Stimulated activated CD4-positive, alpha-beta T cell treated with anti-CD3 and anti-CD28 coated beads, Interleukin-2, amount 100 ng/mL, for 4 hours (primary cell): ENCODE measurements around the gene C20orf204.

Experiments
- DNase-seq: peaks from one replicate; pipeline ENCODE4 v3.0.0-alpha.2; 2020; ENCODE audit warnings: low read depth

The C20orf204 gene

DNA sequence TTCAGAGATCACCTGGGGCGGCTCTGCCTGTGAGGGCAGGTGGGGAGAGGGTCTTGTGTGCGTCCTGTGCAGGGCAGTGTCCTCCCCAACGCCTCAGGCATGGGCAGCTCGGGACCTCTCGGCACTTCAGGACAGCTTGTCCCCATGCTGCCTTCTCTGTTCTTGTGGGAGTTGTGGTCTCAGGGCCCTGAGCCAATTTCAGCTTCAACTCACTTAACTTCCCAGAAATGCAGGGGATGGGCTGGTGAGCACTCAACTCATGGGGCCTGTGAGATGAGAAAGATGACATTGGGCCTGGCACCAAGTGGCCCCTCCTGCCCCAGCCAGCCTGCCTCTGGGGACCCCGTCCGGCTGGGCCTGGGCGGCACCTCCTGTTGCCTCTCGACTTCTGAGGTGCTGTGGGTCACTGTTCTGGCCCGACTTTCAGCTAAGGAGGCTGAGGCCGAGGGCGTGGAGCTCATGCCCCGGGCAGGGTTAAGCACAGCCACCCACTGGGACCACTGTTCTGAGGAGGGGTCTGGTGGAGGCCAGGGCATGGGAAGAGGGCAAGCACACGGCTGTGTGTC lies 36.6 kb downstream of the C20orf204 start:
- no peak for DNase-seq

DNA sequence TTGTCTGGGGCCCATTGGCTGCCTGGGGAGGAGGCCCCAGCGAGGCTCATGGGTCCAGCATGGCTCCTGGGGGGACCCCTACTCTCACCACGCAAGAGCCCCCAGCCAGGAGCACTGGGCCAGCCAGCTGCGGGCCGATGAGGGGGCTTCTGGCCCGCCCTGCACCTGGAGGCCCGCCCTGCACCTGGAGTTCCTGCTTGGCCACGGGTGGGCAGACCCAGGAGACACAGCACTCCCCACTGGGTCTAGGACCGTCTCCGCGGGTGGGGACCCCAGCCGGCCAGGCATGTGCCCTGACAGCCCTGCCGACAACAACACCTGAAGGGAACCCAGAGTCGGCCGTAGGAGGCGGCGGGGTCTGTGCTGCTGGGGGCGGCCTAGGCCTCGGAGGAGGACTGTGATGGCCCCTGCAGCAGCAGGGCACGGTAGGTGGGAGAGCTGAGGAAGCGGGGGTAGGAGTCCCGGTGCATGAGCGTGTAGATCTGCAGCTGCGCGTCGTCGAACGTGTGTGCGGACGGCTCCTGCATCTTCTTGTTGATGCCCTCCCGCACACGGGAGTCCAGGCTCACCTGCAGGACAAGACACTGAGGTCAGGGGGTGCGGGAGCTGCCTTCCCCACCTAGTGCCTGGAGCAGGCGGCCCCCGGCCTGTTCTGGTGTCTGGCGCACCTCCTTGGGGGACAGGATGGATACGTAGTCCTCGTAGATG lies 37.6 kb downstream of the C20orf204 start:
- no peak for DNase-seq

DNA sequence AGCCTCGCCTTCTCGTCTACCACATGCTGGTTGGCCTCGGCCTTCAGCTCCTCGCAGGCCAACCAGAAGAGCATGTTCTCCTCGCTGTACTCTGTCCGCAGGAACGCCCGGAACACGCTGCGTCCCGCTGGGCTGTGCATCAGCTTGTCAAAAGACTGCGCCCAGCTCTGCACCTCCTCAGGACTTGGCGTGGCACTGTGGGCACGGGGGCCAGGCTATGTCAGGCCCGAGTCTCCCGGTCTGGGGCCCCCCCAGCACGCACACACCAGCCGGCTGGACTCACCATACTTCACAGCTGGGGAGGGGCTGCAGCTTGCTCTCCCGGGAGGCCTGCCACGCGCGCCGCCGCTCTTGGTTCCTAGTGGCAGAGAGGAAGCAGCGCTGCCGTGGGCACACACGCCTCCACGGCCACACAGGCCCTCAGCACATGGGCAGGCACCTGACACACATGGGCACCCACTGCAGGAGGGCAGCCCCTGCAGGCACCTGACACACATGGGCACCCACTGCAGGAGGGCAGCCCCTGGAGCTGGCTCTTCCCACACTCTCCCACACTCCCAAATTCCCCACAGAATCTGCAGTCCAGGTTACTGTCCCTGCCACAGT lies 38.3 kb downstream of the C20orf204 start:
- no peak for DNase-seq

DNA sequence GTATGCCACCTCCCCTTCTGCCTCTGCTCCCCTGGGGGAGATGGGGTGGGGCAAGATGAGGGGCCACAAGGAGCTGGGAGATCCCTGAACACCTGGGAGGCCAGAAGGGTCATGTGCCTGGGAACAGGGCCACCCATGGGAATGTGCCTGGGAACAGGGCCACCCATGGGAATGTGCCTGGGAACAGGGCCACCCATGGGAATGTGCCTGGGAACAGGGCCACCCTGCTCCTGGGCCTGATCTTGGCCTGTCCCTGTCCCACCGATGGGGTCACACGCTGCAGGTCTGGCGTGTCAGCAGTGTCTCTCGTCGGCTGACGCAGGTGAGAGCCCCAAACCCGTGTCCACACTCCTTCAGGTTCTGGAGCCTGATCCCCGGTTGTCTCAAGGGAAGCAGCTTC lies 39.0 kb downstream of the C20orf204 start:
- no peak for DNase-seq

DNA sequence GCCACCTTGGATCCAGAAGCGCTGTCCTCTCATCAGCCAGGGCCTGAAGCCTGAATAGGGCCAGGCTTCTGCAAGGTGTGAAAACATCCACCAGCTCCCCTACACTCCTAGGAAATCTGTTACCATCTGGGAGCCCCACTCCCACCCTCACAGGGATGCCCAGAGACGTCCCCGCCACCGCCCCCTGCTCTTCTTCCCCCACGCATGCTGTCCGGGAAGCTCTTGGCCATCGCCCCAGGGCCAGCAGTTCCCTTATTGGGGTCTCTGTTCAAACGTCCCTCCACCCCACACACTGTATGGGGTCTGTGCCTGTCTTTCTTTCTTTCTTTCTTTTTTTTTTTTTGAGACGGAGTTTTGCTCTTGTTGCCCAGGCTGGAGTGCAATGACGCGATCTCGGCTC lies 39.6 kb downstream of the C20orf204 start:
- DNase-seq: no peak

DNA sequence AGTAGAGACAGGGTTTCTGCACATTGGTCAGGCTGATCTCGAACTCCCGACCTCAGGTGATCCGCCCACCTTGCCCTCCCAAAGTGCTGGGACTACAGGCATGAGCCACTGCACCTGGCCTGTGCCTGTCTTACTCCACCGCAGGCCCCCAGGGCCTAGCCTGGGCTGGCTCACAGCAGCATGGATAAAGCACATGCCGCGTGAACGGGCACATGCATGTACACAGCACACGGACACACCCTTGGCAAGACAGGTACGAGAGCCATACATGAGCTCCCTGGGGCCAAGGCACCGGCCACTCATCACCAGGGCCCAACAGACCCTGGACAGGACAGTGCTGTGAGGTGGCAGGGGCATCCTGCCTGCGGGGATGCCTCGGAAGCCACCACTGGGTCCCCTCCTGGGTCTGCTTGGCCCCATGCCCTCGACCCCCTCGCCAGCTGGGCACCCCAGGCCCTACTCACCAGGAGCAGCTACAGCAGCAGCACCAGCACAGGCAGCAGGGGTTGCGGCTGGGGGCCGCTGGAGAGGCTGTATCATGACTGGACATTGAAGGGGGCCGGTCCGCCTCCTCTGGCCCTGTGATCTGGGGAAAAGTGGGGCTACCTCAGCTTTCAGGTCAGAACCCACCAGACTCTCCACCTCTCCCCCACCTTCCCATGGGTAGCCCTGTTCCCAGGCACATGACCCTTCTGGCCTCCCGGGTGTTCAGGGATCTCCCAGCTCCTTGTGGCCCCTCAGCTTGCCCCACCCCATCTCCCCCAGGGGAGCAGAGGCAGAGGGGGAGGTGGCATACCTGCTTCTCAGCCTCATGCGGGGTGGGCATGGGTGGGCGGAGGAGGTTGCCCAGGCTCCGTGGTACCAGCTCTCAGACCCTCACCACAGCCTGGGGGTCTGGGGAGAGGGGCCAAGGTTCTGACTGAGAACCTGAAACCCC lies 40.3 kb downstream of the C20orf204 start:
- DNase-seq: no peak

DNA sequence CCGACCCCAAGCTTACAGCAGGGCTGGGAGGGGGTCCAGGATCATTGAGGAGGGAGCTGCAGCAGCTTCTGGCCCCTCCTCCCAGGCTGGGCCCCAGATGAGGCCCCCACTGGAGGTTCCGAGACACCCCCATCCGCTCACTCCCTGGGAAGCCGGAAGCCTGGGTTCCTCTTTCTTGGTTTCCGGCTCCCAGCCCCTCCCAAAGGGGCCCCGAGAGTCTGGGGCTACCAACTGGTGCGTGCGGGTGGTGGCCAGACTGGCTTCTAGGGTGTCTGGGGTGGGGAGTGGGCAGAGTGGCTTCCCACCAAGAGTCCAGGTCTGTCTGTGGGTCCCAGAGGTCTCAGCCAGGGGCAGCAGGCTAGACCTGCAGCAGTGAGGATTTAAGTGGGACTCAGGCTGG lies 41.1 kb downstream of the C20orf204 start:
- DNase-seq: no peak

DNA sequence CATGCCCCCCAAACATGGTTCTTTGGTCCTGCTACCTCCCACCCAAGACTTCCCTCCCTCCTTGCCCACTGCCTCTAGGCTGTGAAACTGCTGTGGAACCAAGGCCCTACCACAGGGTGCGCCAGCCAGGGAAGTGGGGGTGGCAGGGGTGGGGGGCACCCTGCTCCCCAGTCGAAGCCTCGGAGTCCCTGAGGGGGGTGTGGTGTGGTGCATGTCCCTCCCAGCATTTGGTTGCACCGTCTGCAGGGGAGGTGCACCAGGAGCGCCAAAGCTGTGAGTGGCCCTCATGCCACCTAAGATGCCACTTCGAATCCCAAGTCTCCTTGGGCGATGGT lies 41.5 kb downstream of the C20orf204 start:
- DNase-seq: no peak

DNA sequence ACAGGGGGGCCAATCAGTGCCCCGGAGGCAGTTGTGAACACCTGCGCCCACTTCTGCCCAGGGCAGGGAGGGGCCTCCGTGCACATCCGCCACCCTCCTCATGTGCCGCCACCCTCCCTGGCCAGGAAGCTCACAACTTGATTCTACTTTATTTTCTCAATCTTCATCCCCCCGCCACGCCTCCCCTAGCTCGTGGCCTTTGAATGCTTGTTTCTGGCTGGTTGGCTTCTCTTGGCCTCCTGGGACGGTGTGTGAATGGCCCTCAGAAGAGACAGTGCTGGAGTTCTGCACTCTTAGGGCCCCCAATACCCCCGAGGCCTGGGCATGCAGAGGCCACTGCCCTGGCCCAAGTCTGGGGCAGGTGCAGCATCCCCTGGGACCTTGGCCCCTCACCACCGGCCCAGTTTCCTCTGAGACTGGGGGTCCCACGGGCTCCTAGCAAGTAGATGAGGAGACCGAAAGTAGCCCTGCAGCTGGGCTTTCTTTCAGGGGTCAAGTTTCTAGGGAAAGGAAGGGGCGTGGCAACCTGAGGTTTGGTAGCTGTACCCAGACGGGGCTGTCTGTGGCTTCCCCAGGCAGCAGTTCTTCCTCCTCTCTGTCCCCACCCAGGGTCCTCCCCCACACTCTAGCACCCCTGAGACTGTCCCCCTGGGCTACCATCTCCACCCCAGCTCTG lies 42.0 kb downstream of the C20orf204 start:
- DNase-seq: no peak

DNA sequence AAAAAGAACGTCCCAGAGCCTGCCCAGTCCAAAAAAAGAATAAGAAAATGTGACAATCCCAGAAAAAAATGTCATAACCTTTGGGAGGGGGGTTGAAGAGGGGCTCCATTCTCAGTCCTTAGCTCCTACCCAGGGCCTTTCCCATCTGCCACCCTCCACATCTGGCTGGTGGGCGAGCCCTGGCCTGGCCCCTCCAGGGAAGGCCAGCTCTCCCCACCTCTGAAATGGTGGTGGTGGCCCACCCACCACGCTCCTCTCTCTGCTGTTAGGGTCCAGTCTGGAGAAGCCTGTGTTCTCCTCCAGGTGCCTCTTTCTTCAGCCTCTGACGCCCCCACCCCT lies 42.9 kb downstream of the C20orf204 start:
- DNase-seq: no peak

DNA sequence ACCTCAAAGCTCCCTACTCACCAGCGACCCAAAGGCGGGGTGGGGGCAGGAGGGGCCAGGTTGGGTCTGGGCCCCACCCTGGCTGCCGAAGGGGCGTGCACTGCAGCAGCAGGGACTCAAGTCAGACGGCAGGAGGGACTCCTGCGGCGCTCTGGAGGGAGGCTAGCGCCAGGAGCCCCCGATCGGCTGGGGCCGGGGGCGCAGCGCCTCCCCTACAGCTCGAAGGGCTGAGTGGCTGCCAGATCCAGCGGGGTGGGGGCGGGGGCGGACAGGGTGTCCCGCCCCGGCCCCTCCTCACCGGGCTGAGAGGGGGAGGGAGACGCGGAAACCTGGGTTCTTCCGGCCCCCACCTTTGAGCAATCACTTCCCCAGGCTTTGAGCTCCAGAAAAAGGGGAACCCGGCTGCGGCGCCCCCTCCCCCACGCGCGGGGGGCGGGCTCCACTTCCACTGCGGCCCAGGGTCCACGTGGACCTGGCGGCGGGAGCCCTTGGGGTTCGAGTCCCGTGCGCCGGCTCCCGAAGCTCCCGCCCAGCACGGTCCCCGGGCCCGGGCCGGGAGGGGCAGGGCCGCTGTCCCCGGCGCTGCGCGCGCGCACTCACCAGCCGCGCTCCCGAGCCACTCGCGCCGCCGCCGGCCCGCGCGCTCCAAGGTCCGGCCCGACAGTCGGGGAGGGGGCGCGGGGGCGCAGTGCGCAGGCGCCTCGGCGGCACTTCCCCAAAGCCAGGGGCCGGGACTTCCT lies 43.5 kb downstream of the C20orf204 start, which contains the start of gene RGS19:
RGS19 (minus strand) TSS at position 246 of the 740 bp plus-strand sequence. CDS start 2,632 bp downstream, outside the sequence.
- peak; percentile 56 for DNase-seq

DNA sequence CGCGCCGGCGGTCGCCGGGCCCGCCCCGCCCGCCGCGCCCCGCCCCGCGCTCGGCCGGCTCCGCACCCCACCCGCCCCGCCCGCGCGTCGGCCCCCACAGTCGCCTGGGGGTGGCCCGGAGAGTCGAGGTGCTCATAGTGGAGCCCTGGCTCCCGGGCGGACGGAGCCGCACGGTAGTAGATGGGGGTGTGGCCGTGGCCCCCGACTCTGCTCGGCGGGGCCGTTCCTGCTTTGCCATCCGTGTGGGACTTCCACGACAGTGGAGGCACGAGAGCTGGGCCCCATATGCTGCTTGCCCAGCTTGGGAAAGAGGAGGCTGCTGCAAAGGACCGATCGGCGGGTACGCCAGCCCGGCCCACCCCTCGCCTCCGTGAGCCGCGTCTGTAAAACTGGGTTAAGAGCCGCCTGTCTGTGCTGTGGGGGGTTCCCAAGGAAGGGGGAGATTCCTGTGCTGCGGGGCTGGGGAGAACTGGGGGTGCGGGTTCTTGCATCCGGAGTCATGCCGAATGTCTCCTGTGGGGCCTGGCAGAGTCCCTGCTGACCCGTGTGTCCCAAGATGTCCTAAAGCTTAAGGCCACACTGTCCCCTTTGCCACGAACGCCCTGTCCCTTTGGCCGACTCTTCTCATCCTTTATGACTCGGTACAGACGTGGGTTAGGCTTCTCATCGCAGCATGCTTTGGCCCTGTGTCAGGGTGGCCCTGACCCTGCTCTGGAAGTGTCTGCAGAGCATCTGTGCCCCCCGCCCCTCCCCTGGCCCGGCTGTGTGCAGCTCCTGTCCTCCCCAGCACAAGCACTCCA lies 44.2 kb downstream of the C20orf204 start, which contains the start of gene OPRL1:
OPRL1 (plus strand) TSS at position 70 of the 800 bp plus-strand sequence. CDS start 12,639 bp downstream, outside the sequence.
- no peak for DNase-seq

DNA sequence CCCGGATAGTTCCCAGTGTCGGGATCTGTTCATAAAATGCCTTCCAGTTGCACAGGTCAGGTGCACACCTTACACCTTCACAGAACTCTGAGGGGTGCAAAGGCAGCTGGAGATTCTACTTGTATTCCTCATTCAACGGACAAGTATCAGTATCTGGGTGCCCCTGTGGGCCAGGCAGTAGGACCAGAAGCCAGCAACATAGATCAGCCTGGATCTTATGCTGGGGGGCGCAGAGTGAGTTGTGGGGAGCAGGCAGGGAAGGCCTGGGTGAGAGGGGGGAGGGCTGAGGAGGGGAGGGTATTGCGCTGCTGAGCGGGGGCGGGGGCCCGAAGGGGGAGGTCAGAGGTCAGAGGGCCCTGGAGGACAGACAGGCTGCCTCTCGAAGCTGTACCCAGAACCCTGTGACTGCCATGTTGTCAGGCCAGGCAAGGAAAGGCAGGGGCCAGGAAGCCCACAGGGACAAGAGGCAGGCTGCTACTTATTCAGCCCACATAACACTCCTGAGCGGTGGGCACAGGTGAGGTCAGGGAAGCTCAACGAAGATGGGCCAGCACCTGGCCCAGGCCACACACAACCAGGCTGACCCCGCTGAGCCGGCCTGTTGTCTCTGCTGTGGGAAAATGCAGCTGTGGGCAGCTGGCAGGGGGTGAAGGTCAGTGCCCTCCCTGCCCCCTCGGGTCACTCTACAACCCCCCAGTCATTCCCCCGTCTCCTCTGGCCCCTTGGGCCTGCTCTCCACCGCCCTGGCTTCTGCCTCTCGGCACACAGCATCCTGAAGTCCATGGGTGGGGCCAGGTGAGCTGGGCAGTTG lies 45.0 kb downstream of the C20orf204 start:
- DNase-seq: no peak

DNA sequence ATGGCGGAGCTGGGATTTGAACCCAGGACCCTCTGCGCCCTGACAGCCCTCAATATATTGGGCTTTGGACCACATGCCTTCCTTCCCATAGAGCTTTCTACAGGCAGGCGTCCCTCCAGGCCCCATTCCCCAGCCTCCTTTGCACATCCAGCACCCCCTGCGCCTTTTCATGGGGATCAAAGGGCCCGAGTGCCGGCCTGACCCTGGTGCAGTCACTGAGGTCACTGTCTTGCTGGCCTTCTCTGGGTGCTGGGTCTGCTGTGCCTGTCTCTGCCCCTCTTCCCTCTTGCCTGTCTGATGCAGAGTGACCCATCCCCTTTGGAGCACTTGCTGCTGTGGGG lies 45.6 kb downstream of the C20orf204 start:
- DNase-seq: no peak

DNA sequence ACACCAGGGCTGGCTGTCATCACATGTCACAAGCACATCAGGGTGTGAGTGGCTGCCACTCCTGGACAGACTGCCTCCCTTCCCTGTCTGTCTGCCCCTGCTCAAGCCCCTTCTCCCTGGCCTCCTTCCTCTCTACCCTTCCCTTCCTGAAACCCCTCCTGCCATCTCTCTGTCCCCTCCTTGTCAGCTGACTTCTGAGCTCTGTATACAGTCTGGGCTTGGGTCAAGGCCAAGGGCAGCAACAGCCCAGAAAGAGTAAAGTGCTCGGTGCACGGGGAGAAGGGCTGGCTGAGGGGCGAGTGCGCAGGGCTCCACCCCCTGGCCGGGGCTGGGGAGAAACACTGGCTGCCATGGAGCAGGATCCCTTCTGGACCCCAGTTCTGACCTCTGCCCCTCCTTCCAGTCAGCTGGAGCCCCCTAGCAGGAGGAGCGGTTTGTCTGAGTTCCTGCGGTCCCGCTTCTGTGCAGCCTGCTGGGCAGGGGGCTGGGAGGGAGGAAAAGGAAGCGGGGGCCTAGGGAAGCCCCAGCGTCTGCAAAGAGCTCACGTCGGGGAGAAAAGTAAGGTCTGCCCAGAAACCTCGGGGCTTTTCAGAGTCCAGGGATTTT lies 46.2 kb downstream of the C20orf204 start:
- no peak for DNase-seq

DNA sequence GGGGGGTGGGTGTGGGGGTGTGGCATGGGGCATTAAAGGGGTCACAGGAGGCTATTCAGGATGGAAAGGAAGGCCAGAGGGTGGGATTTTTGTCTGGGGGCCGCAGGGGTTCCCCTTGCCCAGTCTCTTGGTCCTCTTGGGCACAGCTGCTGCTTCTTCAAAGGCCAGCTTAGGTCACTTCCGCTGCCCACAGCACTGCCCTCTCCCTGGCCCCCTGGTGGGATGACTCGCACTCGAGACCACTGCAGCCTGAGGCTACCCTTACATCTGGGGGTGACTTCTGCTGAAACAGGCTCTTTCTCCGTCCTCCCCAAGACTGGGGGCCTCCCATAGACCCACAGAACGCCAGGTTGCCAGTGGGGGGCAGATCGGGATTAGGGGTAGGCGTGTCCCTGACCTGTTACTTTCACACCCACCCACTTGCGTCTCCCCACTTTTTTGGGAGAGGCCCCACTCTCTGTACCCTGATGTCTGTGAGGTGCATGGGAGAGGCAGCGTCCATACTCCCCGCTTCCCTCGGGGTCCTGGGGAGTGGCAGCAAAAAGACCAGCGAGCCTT lies 46.9 kb downstream of the C20orf204 start:
- no peak for DNase-seq

DNA sequence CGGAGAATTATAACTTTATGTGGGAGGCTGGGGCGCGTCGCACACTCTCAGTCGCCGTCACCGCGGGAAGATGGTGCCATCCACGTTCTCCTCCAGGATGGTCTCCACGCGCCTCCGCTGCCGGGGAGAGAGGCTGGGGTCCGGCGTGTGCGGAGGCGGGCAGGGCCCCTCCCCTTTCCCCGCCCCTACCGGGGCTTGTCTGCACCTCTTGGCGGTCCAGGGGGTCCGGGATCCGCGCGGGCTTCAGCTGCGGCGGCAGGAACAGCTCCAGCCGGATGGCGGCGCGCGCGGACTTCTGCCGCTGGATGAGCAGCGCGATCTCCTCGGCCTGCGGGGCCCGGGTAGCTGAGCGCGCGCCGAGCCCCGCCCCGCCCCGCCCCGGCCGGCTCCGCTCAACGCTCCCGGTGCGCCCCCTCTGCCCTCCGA lies 47.4 kb downstream of the C20orf204 start:
- peak; percentile 45 for DNase-seq

DNA sequence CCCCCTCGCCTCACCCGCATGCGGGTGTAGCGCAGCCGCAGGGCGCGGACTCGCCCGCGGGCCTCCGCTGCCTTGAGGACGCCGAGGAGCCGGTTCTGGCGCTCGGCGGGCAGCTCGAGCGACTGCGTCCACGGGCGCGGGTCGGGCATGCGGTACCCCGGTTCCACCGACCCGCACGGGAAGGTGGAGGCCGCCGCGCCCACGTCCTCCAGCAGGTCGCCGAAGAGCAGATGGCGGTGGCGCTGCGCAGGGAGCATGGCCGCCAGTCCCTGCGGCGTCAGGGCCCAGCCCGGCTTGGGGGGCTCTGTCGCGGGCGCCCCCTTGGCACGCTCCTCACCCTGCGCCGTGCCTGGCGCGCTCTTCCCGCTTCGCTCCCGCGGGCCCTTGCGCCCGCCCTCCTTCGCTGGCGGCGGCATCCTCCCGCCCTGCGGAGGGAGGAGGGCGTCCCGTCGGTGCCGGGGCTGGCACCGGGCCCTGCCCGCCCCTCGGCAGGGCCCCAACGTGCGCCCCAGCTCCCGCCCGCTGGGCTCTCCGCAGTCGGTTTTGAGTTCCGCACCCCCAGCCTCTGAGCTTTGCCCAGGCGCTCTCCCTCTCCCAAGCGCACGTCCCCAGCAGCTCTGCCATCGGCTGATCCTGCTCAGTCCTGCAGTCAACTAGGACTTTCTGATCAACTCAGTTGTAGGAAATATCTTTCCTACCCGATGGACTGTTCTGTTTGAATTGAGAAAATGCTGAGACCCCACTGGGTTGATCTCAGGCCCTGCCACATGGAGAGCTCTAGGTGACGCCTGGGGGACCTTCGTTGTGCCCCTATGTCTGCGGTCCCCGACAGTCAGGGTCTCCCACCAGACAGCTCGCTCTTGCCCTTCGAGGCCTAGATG lies 48.1 kb downstream of the C20orf204 start, which contains the start of gene LKAAEAR1:
LKAAEAR1 (minus strand) TSS at position 595 of the 881 bp plus-strand sequence; CDS start at position 416, 179 bp downstream.
- DNase-seq: no peak
